Colonic mucosa (tissue), 4 donors: ENCODE results near the gene GALNT16. TPM values are rescaled to one million over a fixed set of nuclear protein-coding genes. Genes with fewer than 3 reads are reported as not detected.

Experiments used
- DNase-seq: peaks from one replicate; pipeline ENCODE4 v3.0.0-alpha.2; 2020
- H3K27ac ChIP-seq: fragments of 200-600 bp; one replicate; pipeline ENCODE4 v1.8.0; 2021
- H3K27me3 ChIP-seq: fragments of 200-600 bp; one replicate; pipeline ENCODE4 v1.8.0; 2021
- H3K36me3 ChIP-seq: fragments of 200-600 bp; one replicate; pipeline ENCODE4 v1.8.0; 2021
- H3K4me1 ChIP-seq: fragments of 200-600 bp; one replicate; pipeline ENCODE4 v1.8.0; 2021; ENCODE audit warnings: mild to moderate bottlenecking
- H3K4me3 ChIP-seq: fragments of 200-600 bp; one replicate; pipeline ENCODE4 v1.8.0; 2021
- H3K9ac ChIP-seq, 2 donors: one replicate each; pipeline ENCODE4 v1.7.0; 2013; ENCODE audit warnings: control low read depth in 2 of 2, low read depth in 2 of 2, low read length in 2 of 2
- H3K9me3 ChIP-seq: fragments of 200-600 bp; one replicate; pipeline ENCODE4 v1.8.0; 2021
- intact Hi-C: fragments of 100-400 bp; cut with DNase I; formaldehyde crosslinking; loops from one replicate; pipeline ENCODE4 v1.14.1; 2022
- total RNA-seq, 2 donors: library from RNA; stranded (reverse); fragmentation: NEBNext Ultra II Directional in 1 of 2; extraction: Animal tissue kit (Norgen Biotek cat#: 25700) in 1 of 2; gene quantifications; one replicate each; pipeline ENCODE4 v1.2.1, GENCODE V29; 2021
- TF ChIP-seq, protein P1 (sequence below): fragments of 200-600 bp; IDR thresholded peaks from one replicate; pipeline ENCODE4 v1.8.0; 2022; ENCODE audit warnings: antibody characterized with exemption, mild to moderate bottlenecking
- donor health status: healthy.
- donor health status: DM: no; HTN: no; CAD: no.
- donor health status: DM: no; HTN: no; CAD: no.

Gene GALNT16
- total RNA-seq, 2 donors from 2014 or later = 0.22 to 1.6 TPM

DNA sequence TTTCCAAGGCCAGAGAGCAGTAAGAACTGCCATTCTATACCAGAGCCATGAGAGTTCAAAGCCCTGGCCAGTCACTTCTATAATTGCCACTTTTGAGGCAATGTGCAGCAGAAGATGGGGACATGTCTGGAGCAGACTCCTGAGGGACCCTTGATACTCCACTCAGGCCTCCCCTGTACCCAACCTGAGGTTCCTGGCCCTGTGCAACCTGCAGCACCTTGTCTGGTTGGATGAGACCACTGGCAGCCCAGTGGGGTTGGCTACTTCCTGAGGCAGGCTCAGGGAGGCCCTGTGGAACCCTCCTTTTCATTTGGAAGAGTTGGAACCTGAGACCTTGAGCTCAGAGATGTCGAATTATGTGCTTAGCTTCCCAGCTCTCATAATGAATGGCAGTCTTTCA, 54.4 kb downstream of the GALNT16 start:
- Histone ChIP-seq H3K27me3 (no peaks in the 10 kb centered on the region), H3K27ac (no peak overlapping the region), H3K4me3 (no peak overlapping the region), H3K9ac (no peak overlapping the region), H3K4me1 (no peaks in the 10 kb centered on the region), H3K9me3 (no peaks in the 10 kb centered on the region), H3K36me3 (no peaks in the 10 kb centered on the region)
- TF ChIP-seq, protein P1, sequence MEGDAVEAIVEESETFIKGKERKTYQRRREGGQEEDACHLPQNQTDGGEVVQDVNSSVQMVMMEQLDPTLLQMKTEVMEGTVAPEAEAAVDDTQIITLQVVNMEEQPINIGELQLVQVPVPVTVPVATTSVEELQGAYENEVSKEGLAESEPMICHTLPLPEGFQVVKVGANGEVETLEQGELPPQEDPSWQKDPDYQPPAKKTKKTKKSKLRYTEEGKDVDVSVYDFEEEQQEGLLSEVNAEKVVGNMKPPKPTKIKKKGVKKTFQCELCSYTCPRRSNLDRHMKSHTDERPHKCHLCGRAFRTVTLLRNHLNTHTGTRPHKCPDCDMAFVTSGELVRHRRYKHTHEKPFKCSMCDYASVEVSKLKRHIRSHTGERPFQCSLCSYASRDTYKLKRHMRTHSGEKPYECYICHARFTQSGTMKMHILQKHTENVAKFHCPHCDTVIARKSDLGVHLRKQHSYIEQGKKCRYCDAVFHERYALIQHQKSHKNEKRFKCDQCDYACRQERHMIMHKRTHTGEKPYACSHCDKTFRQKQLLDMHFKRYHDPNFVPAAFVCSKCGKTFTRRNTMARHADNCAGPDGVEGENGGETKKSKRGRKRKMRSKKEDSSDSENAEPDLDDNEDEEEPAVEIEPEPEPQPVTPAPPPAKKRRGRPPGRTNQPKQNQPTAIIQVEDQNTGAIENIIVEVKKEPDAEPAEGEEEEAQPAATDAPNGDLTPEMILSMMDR = no peak
- intact Hi-C loops = no loop called here
- no peak for DNase-seq

DNA sequence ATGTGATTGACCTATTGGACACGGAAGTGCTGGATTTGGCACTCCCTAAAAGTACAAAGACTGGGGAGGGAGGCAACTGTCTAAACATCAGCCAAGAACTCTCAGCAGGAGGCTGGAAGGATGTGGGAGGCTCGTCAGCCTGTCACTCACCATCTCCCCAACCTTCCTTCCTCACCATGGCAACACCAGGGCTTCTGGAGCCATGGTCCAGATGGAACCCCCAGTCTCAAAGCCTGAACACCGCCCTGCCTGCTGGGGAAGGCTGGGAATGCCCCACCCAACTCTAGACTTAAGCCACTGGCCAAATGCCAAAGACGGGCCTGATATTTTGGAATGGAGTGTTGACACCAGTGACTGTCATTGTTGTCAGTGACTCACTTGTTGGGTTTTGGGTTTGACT, 55.3 kb downstream of the GALNT16 start:
- H3K27me3 ChIP-seq = no peaks in the 10 kb centered on the region
- H3K9me3 ChIP-seq = no peaks in the 10 kb centered on the region
- H3K27ac ChIP-seq = no peak overlapping the region
- intact Hi-C loops = no loop called here
- H3K36me3 ChIP-seq = no peaks in the 10 kb centered on the region
- no peaks in the 10 kb centered on the region for H3K4me1 ChIP-seq
- DNase-seq = no peak
- H3K4me3 ChIP-seq = no peak overlapping the region
- TF ChIP-seq, protein P1 = no peak
- H3K9ac ChIP-seq = no peak overlapping the region

DNA sequence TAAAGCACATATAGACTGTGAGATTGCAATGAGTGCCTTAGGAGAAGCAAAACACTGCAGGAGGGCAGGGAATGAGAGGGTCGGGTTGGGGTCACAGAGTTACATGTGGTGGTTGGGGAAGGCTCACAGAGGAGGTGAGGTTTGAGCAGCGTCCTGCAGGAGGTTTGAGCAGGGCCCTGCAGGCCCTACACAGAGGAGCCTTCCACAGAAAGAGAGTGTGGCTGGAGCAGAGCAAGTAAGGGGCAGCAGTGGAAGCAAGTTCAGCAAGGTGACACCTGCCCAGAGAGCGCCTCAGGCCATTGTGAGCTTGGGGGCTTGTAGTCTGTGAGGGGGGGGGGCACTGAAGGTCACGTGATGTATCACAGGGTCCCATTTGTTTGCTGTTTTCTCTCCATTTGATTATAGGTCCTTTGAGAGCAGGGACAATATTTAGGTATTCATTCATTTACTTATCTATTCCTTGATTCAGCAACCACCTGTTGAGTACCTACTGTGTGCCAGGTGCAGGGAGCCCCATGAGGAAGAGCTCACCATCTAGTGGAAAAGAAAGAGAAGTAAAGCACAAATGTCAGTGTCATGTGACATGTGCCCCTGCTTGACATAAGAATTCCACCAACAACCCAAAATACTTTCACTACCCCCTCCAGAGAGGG, 56.6 kb downstream of the GALNT16 start:
- H3K9ac ChIP-seq = no peak overlapping the region
- H3K4me1 ChIP-seq = no peaks in the 10 kb centered on the region
- no peak overlapping the region for H3K27ac ChIP-seq
- no peaks in the 10 kb centered on the region for H3K36me3 ChIP-seq
- no peak overlapping the region for H3K4me3 ChIP-seq
- H3K27me3 ChIP-seq = no peaks in the 10 kb centered on the region
- no peaks in the 10 kb centered on the region for H3K9me3 ChIP-seq
- intact Hi-C loops = no loop called here
- no peak for DNase-seq
- TF ChIP-seq, protein P1 = no peak

DNA sequence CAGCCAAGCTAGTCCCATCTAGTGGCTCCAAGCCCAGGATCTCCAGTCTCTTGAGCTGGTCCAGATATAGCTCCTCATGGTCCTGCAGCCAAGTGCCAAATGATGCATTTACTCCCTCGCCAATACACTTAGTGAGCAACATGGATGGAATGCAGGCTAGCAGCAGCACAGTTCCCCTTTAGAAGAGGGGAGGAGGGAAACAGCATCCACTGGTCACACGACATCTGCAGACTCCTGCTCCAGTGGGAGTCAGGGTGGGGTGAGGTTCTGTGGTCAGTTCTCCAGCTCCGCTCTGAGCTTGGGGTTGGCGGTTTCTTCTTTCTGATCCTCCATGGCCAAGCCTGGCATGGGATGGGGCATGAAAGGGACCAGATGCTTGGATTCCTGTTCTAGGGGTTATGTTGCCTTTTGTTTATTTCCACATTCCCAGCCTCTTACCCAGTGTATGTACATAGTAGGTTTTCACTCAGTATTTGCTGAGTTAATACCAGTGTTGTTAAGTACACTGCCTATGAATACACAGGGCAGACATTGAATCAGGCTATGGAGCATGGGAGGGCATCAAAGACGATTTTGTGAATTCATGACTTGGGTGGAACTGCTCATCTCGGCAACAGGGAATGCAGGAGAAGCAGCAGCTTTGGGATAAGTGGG, 57.3 kb downstream of the GALNT16 start:
- peak; percentile 46 for DNase-seq
- no peak overlapping the region for H3K4me3 ChIP-seq
- no peaks in the 10 kb centered on the region for H3K36me3 ChIP-seq
- H3K4me1 ChIP-seq = no peaks in the 10 kb centered on the region
- H3K27me3 ChIP-seq = no peaks in the 10 kb centered on the region
- TF ChIP-seq, protein P1 = no peak
- H3K27ac ChIP-seq = no peak overlapping the region
- H3K9ac ChIP-seq = peak overlapping the region in 1 of 2 donors; percentile 4
- intact Hi-C loops = no loop called here
- no peaks in the 10 kb centered on the region for H3K9me3 ChIP-seq

DNA sequence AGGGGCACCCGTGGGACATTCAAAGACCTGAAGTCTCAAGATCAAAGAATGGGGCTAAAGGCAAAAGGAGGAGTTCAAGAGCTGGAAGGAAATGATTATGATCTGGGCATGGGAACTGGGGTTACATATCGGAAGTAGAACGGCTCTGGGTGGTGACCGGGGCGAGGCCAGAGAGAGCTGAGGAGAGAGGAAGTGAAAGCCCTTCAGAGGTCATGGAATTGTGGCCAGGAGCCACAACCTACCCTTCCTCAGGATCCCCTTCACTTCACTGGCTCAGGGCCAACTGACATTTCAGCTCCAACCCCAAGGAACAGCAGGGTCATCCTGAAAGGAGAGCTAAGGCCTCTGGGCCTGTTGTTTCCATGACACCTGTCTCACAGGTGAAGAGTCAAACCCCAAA, 57.8 kb downstream of the GALNT16 start:
- Histone ChIP-seq H3K9ac (peak overlapping the region in 1 of 2 donors; percentile 4), H3K4me3 (no peak overlapping the region), H3K9me3 (no peaks in the 10 kb centered on the region), H3K27me3 (no peaks in the 10 kb centered on the region), H3K36me3 (no peaks in the 10 kb centered on the region), H3K27ac (no peak overlapping the region), H3K4me1 (no peaks in the 10 kb centered on the region)
- DNase-seq = no peak
- intact Hi-C loops = no loop called here
- TF ChIP-seq, protein P1 = no peak
